ENCODE data around the gene CPVL. TPM values are rescaled to one million over a fixed set of nuclear protein-coding genes. Genes with fewer than 3 reads are reported as not detected.
"Not testable (repeated sequence)": the region's sequence is repeated elsewhere in the genome, so short reads cannot be mapped to it uniquely, and the experiment has no call there.

CPVL gene
- total RNA-seq, 1 donor from 2014 or later: 0.86 TPM

DNA sequence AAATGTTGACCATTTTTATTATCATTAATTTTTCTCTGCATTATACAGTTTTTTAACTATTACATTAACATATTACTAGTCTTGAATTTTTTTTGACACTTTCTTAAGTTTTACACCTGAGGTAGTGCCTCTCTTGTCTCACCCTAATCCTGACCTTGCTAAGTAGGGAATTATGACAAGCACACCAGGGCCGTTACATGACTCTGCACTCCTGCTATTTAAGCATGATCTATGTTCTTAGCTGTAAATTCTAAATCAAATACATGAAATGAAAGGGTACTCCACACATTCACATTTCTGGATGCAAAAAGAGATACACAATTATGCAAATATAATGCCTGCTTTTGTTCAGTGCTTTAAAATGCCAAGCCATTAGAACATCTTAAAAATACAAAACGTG, 23.6 kb downstream of the CPVL start:
- intact Hi-C loops (cut with micrococcal nuclease): no loop called here

DNA sequence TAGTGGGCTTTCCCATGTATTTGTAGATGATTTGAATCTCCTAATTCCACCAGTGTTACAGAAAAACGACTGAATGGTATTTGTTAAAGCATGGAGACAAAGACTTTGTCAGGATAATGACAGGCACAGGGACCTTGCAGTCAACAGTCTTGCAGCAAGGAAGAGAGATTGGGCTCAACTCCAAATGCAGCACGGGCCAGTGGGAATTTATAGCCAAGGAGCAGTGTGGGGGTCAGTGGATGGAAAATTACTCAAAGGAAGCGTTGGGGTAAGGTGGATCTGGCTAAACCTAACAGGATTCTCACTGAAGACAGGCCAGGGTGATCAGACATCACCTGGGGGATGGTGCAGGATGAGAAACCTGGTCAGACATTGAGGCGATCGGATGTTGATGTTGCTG, 24.3 kb downstream of the CPVL start:
- intact Hi-C loops (cut with micrococcal nuclease): no loop called here

GRCh38 chr7:29120955-29121354, 25.4 kb downstream of the CPVL start:
- intact Hi-C loops (cut with micrococcal nuclease): no loop called here

- intact Hi-C loops (cut with micrococcal nuclease): no loop called here
Measured at GRCh38 chr7:29119538-29119937, 26.8 kb downstream of the CPVL start.

GRCh38 chr7:29116361-29117200, 29.8 kb downstream of the CPVL start:
- intact Hi-C loops (cut with micrococcal nuclease): no loop called here

GRCh38 chr7:29115753-29116152, 30.6 kb downstream of the CPVL start:
- intact Hi-C loops (cut with micrococcal nuclease): no loop called here

- intact Hi-C loops (cut with micrococcal nuclease): no loop called here
Measured at GRCh38 chr7:29115130-29115687, 31.1 kb downstream of the CPVL start.

DNA sequence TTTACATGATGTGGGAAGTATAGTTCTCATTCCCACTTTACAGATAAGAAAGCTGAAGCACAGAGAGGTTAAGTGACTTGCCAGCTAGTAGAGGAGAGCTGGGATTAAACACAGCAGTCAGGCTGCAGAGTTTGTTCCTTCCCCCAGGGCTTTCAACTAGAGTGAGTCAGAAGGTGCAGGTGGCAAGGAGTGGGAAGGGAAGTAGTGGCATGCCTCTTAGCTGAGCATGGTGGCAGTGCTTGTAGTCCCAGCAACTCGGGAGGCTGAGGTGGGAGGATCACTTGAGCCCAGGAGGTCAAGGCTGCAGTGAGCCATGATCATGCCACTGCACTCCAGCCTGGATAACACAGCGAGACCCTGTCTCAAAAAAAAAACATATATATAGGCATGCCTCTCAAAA, 32.1 kb downstream of the CPVL start:
- intact Hi-C loops (cut with micrococcal nuclease): not testable (repeated sequence)

DNA sequence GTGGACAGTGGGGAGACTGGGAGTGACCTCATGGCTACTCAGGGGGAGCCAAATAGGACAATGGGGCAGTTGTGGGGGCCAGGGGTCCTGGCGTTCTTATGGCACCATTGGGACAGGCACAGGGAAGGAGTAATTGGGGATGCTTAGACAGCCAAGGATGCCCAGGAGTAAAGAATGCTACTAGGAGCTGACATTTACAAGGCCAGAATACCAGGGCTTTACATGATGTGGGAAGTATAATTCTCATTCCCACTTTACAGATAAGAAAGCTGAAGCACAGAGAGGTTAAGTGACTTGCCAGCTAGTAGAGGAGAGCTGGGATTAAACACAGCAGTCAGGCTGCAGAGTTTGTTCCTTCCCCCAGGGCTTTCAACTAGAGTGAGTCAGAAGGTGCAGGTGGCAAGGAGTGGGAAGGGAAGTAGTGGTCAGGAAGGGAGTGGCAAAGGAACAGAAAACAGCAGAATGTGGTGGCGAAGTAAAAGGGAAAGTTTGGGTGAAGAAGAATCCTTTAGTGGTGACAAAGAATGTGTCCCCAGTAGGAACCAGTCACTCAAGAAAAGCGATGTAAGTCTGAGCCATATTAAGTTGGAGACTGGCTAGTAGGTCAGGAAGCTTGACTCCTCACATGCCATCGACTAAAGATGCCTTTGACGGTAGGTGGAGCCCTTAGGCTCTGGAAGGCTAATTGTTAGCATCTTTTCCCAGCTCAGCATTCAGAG, 32.8 kb downstream of the CPVL start:
- intact Hi-C loops (cut with micrococcal nuclease): no loop called here

DNA sequence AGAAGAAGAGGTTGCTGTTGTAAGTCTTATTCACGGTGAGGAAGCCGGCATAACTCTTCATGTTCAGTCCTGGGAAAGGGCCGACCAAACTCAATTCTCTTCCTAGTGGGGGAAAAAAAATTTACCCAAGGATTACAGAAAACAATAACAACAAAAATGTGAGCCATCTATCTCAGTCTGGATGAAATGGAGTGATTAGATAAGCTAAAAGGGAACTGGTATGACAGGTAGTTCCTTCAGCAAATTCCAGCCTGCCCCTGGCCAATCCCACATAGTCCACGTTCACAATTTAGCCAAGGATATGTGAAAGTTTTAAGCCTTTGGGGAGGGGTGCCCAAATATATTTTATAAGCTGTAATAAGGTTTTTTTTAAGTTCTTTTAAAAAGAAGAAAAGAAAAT, 33.6 kb downstream of the CPVL start:
- intact Hi-C loops (cut with micrococcal nuclease): no loop called here

- intact Hi-C loops (cut with micrococcal nuclease): loop anchor here (5.0 kb wide), 1 partner anchor 87 kb away; no protein-coding TSS in a partner anchor
Measured at GRCh38 chr7:29109899-29110298, 36.4 kb downstream of the CPVL start.

- intact Hi-C loops (cut with micrococcal nuclease): loop anchor here (5.0 kb wide), 1 partner anchor 88 kb away; no protein-coding TSS in a partner anchor
Measured at GRCh38 chr7:29109358-29109757, 37.0 kb downstream of the CPVL start.

- intact Hi-C loops (cut with micrococcal nuclease): loop anchor here (1.0 to 5.0 kb wide), 2 partner anchors 90 to 301 kb away; no protein-coding TSS in a partner anchor
Measured at GRCh38 chr7:29107056-29107455, 39.3 kb downstream of the CPVL start.

DNA sequence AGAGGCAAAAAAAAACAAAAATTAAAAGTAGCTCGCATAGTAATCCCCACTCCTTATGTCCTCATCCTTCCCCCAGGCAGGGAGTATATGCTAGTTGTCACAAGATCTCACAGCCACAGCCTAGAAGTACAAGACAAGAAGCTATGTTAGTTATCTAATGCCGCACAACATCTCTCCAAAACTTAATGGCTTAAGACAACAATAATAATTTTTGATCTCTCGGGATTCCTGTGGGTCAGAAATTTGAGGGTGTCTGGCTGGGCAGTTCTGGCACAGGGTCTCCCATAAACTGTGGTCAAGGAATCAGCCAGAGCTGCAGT, 39.7 kb downstream of the CPVL start:
- intact Hi-C loops (cut with micrococcal nuclease): loop anchor here (1.0 to 5.0 kb wide), 4 partner anchors 91 to 184 kb away; no protein-coding TSS in a partner anchor

DNA sequence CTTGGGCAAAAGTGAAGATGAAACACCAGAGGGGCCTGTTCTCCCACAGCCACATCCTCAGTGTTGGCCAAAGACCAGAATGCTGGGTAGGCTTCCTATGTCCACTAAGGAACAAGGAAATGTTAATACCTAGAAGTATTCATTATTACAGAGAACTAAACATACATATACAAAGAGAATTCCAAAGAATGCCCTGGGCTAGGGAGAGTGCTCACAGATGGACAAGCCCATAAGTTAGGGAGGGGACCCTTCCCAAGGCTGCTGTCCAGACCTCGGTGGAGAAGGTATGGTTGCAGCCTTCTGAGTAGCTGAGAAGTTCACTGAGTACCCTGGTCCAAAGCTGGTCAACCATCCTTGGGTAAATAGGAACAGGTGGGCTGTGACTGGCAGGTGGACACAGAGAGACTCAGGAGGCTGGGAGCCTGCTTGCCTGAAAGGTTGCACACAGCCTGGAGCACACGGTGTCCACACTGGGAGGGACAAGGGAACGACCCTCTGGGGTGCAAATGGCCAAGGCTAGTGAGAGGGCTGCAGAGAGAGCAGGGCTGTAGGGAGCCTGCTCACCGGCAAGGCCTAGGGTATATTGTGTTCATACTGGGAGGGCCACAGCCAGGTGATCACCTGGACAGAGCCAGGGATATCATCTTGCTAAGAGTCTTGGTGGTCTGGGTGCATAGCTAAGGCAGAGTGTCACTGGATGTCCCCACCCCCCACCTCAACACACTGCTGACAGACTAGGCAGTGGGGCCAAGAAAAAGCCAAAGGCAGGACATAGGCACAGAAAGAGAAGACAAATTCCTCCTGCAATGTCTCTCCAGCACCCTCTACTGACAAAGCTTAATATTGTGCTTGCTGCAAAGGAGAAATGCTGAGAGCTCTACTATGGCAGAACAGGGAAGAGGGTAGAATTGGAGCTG, 40.3 kb downstream of the CPVL start:
- intact Hi-C loops (cut with micrococcal nuclease): loop anchor here (1.0 to 5.0 kb wide), 4 partner anchors 91 to 184 kb away; no protein-coding TSS in a partner anchor

GRCh38 chr7:29105191-29105590, 41.1 kb downstream of the CPVL start:
- intact Hi-C loops (cut with micrococcal nuclease): loop anchor here (5.0 kb wide), 1 partner anchor 92 kb away; no protein-coding TSS in a partner anchor

GRCh38 chr7:29102558-29103151, 43.7 kb downstream of the CPVL start:
- intact Hi-C loops (cut with micrococcal nuclease): loop anchor here (1.0 to 5.0 kb wide), 5 partner anchors 65 to 306 kb away; no protein-coding TSS in a partner anchor

DNA sequence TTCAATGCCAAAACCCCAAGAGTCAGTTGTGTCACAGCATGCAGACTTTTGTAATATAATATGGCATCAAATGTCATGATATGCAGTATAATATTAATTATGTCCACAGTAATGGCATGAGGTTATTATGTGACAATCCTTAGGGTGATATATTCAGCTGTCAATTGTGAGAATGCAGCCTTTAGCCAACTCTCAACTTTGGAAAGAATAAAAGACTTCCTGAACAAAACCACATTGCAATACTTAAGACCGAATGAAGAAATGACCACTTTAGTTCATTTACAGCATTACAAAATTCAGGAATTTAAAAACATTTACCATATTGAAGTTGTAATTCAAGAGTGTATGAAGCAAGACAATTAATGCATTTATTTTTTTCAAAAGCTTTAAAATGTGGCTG, 45.4 kb downstream of the CPVL start:
- intact Hi-C loops (cut with micrococcal nuclease): loop anchor here (5.0 kb wide), 1 partner anchor 64 kb away; no protein-coding TSS in a partner anchor

GRCh38 chr7:29099896-29100847, 46.2 kb downstream of the CPVL start:
- intact Hi-C loops (cut with micrococcal nuclease): loop anchor here (5.0 kb wide), 1 partner anchor 63 kb away; no protein-coding TSS in a partner anchor

Measured in T-helper 1 cell treated with Interleukin-12 subunit alpha and Interleukin-12 subunit beta and Interleukin-4 antibody, amounts not matched to agents 30 ng/mL and 1 ng/mL, for 36 hours (primary cell).